ENCODE results near the gene ZNF684. TPM values are rescaled to one million over a fixed set of nuclear protein-coding genes. Genes with fewer than 3 reads are reported as not detected.
A peak's percentile ranks its signal among the peaks of the same experiment; 100 is the strongest.

ZNF684 gene
- total RNA-seq, 1 donor from 2014 or later = 4.8 TPM

- DNase-seq (ENCODE audit: low spot score) = no peak
- H3K4me1 Mint-ChIP-seq (ENCODE audit: low read depth) = no peaks in the 10 kb centered on the region
- H3K36me3 Mint-ChIP-seq (ENCODE audit: low read depth) = peaks cover 6% of the 10 kb centered on the region
- no peaks in the 10 kb centered on the region for H3K27me3 Mint-ChIP-seq (ENCODE audit: low read depth)
- no peak overlapping the region for H3K4me3 Mint-ChIP-seq (ENCODE audit: unreplicated experiment)
- H3K27ac Mint-ChIP-seq (ENCODE audit: unreplicated experiment) = no peak overlapping the region
- peaks cover 6% of the 10 kb centered on the region for H3K9me3 Mint-ChIP-seq (ENCODE audit: low read depth)
- TF ChIP-seq CTCF (IDR thresholded peaks at IDR 0.05) = no peak
These were observed 43.9 kb downstream of the ZNF684 start for GRCh38 chr1:40575336-40575735.

DNA sequence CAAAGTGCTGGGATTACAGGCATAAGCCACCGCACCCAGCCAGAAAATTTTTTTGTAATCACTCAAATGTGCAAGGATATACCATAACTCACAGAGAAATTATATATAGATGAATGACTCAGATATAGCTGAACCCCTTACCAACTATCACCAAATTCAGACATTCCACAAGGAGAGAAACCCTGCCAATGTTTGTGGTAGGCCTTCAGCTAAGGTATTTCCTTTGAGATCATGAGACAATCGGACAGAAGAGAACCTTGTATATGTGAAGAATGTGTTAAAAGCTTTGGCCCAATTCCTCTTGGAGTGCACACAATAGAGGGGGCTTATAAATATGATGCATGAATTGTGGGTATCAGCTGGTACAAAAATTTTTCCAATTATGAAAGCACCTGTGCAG, 50.7 kb downstream of the ZNF684 start:
- Mint-ChIP-seq H3K27ac (ENCODE audit: unreplicated experiment) (peak overlapping the region; percentile 90), H3K36me3 (ENCODE audit: low read depth) (peaks cover 3% of the 10 kb centered on the region), H3K4me1 (ENCODE audit: low read depth) (peaks cover 33% of the 10 kb centered on the region), H3K9me3 (ENCODE audit: low read depth) (peaks cover 4% of the 10 kb centered on the region), H3K27me3 (ENCODE audit: low read depth) (no peaks in the 10 kb centered on the region), H3K4me3 (ENCODE audit: unreplicated experiment) (no peak overlapping the region)
- DNase-seq (ENCODE audit: low spot score) = no peak
- TF ChIP-seq CTCF (IDR thresholded peaks at IDR 0.05) = no peak

GRCh38 chr1:40583980-40584379, 52.5 kb downstream of the ZNF684 start:
- H3K27ac Mint-ChIP-seq (ENCODE audit: unreplicated experiment) = peak overlapping the region; percentile 90
- H3K4me1 Mint-ChIP-seq (ENCODE audit: low read depth) = peaks cover 41% of the 10 kb centered on the region

GRCh38 chr1:40588586-40588985, 57.1 kb downstream of the ZNF684 start:
- DNase-seq (ENCODE audit: low spot score) = no peak
- Mint-ChIP-seq H3K9me3 (ENCODE audit: low read depth) (no peaks in the 10 kb centered on the region), H3K36me3 (ENCODE audit: low read depth) (no peaks in the 10 kb centered on the region), H3K4me3 (ENCODE audit: unreplicated experiment) (no peak overlapping the region), H3K4me1 (ENCODE audit: low read depth) (peaks cover 18% of the 10 kb centered on the region), H3K27ac (ENCODE audit: unreplicated experiment) (no peak overlapping the region), H3K27me3 (ENCODE audit: low read depth) (peaks cover 3% of the 10 kb centered on the region)
- TF ChIP-seq CTCF (IDR thresholded peaks at IDR 0.05) = no peak

More at GRCh38 chr1:40583980-40584379, 52.5 kb downstream of the ZNF684 start:
- H3K4me3 Mint-ChIP-seq (ENCODE audit: unreplicated experiment) = peak overlapping the region; percentile 9
- TF ChIP-seq CTCF (IDR thresholded peaks at IDR 0.05) = no peak
- H3K27me3 Mint-ChIP-seq (ENCODE audit: low read depth) = no peaks in the 10 kb centered on the region
- no peaks in the 10 kb centered on the region for H3K36me3 Mint-ChIP-seq (ENCODE audit: low read depth)
- H3K9me3 Mint-ChIP-seq (ENCODE audit: low read depth) = no peaks in the 10 kb centered on the region
- DNase-seq (ENCODE audit: low spot score) = no peak

DNA sequence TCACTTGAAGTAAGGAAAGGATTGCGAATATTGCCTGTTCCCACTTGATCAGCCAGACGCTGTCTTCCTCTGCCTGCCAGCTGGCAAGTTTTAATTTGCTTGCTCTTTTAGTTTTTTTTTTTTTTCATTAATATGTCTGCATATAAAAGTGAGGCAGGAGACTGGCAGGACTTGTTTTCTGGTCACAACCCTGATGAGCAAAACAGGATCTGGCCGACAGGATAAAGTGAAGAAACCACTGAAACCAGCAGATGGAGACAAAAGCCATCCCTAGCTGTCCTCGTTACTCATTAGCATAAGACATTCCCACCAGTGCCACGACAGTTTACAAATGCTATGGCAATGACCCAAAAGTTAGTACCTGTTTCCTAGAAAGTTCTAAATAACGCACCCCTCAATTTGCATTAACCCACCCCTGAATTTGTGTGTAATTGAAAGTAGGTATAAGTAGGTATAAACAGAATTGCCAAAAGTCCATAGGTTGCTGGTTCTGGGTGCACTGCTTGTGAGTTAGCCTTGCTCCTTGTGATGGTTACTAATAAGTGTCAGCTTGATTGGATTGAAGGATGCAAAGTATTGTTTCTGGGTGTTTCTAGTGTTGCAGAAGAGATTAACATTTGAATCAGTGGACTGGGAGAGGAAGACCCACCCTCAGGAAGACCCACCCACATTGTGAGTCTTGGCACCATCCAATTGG, 60.8 kb downstream of the ZNF684 start:
- TF ChIP-seq CTCF (IDR thresholded peaks at IDR 0.05) = peak; percentile 80
- Mint-ChIP-seq H3K27me3 (ENCODE audit: low read depth) (peaks cover 5% of the 10 kb centered on the region), H3K36me3 (ENCODE audit: low read depth) (no peaks in the 10 kb centered on the region), H3K27ac (ENCODE audit: unreplicated experiment) (no peak overlapping the region), H3K4me1 (ENCODE audit: low read depth) (peaks cover 8% of the 10 kb centered on the region), H3K9me3 (ENCODE audit: low read depth) (no peaks in the 10 kb centered on the region), H3K4me3 (ENCODE audit: unreplicated experiment) (no peak overlapping the region)
- no peak for DNase-seq (ENCODE audit: low spot score)
